Measurements from ENCODE around the gene KCNH3. TPM values are rescaled to one million over a fixed set of nuclear protein-coding genes. Genes with fewer than 3 reads are reported as not detected.

KCNH3 gene
- total RNA-seq, 1 experiment from 2014 or later = 0.26 TPM

- no peaks in the 10 kb centered on the region for H3K4me1 ChIP-seq (ENCODE audit: insufficient read depth, low read length)
- peak overlapping the region; percentile 74 for H3K4me2 ChIP-seq (ENCODE audit: insufficient read depth, insufficient read length, low read length)
- H2BK12ac ChIP-seq (ENCODE audit: insufficient read length, low read depth, low read length) = no peak overlapping the region
- no peak overlapping the region for H3K56ac ChIP-seq (ENCODE audit: insufficient read length, low read depth, low read length)
- no peak for DNase-seq
- no peak overlapping the region for H3K18ac ChIP-seq (ENCODE audit: insufficient read length, low read depth, low read length)
- peaks cover 16% of the 10 kb centered on the region; the same call in 1 of the 2 replicates for H3K27me3 ChIP-seq (ENCODE audit: insufficient read depth, low read length)
- H2BK120ac ChIP-seq (ENCODE audit: low read depth, low read length, poor library complexity, severe bottlenecking) = no peak overlapping the region
- H4K91ac ChIP-seq (ENCODE audit: insufficient read length, low read depth, low read length) = no peak overlapping the region
- no peak for TF ChIP-seq CTCF (conservative IDR thresholded peaks at IDR 0.05)
- no peaks in the 10 kb centered on the region for H4K20me1 ChIP-seq (ENCODE audit: control insufficient read depth, insufficient read depth, insufficient read length)
- no peak overlapping the region for H2BK5ac ChIP-seq (ENCODE audit: insufficient read length, low read length)
- H4K5ac ChIP-seq (ENCODE audit: insufficient read length, low read depth, low read length) = no peak overlapping the region
- no peak overlapping the region for H3K23ac ChIP-seq (ENCODE audit: insufficient read length, low read depth, low read length)
- H3K27me3 Mint-ChIP-seq (ENCODE audit: low read depth) = peaks cover 85% of the 10 kb centered on the region
- H3K36me3 Mint-ChIP-seq (ENCODE audit: insufficient read depth in 1 of 3, low read depth in 3 of 3) = no peaks in the 10 kb centered on the region
- H3K79me1 ChIP-seq (ENCODE audit: insufficient read depth, low read depth, low read length, poor library complexity, severe bottlenecking) = no peaks in the 10 kb centered on the region
- no peaks in the 10 kb centered on the region for H3K79me2 ChIP-seq (ENCODE audit: insufficient read depth, low read length)
- H4K8ac ChIP-seq (replicated peaks; ENCODE audit: insufficient read length, low read depth, low read length) = no peak overlapping the region
- no peak overlapping the region for H2BK20ac ChIP-seq (ENCODE audit: low read depth, low read length, poor library complexity, severe bottlenecking)
- H3K4me3 Mint-ChIP-seq = peak overlapping the region in 1 of 2 experiments; percentile 57; a peak in 1 of 5 replicates
- no peak overlapping the region for H3T11ph ChIP-seq (ENCODE audit: low read length)
- no peak overlapping the region for H2AK5ac ChIP-seq (ENCODE audit: insufficient read length, low read length)
- WGBS (ENCODE audit: extremely low coverage, insufficient read length, low lambda C conversion rate) = no CpG with 5 or more reads among the region's 8 CpGs
- H3K9me3 ChIP-seq (ENCODE audit: control insufficient read depth, low read depth, low read length) = no peaks in the 10 kb centered on the region
- H3K4ac ChIP-seq (ENCODE audit: low read depth, low read length) = no peak overlapping the region
- no peak overlapping the region for H3K27ac ChIP-seq (ENCODE audit: insufficient read length, low read depth, low read length)
- peaks cover 11% of the 10 kb centered on the region for H3K23me2 ChIP-seq (ENCODE audit: insufficient read length, low read depth, low read length, poor library complexity, severe bottlenecking)
- H3K9me3 Mint-ChIP-seq = no peaks in the 10 kb centered on the region
- H3K27ac Mint-ChIP-seq = no peak overlapping the region
- H3K4me1 Mint-ChIP-seq = peaks cover 11 to 37% of the 10 kb centered on the region in 2 experiments
- no peak overlapping the region; the same call in 1 of the 2 replicates for H3K14ac ChIP-seq (ENCODE audit: insufficient read depth, low read length)
- H2BK15ac ChIP-seq (ENCODE audit: low read depth, low read length) = no peak overlapping the region
- no peak overlapping the region for H2AFZ ChIP-seq (ENCODE audit: low read length)
- no peak overlapping the region for H3K9ac ChIP-seq (ENCODE audit: extremely low read depth, insufficient read length, low read length)
These were observed 9.6 kb downstream of the KCNH3 start for GRCh38 chr12:49548481-49548821.

Measured in H9 (cell line).